CD4-positive, alpha-beta T cell treated with Interleukin-15 for 4 hours (primary cell): ENCODE results near the gene THSD4.
"Not testable (repeated sequence)": the region's sequence is repeated elsewhere in the genome, so short reads cannot be mapped to it uniquely, and the experiment has no call there.

Experiments
- DNase-seq: peaks from one replicate; pipeline ENCODE4 v3.0.0-alpha.2; 2020; ENCODE audit warnings: low spot score

THSD4 gene

DNA sequence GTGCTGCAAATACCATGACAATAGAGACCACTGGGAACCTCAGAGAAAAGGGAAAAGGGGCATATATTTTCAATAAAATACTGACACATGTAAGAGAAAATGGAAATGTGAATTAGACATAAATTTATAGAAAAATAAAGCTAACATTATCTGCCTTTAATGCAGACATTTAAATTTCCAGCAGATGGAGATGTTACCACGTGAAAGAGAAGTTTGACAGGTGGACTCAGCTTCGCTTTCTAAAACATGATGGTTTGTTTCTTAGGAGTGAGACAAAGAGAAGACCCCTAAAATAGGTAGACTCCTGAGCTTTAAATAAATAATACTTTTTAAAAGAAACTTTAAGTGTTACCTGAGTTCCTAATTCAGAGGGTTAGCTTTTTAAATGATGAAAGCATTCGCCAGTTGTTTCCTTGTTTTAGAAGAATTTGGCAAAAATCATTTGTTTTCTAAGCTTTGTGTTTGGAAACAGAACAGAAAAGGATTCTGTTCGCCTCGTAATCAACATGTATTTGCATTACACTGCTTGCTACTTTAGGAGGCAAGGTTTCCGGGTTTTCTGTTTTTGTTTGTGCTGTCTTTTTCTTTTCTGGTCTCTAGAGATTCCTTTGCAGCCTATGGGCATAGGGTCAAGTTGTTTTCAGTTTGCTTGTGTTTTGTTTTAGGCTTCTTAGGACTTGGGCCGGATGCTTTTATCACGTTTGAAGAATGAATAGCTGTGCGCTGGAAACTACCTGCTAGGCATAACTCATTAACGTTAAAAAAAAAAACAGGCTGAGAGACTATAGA lies 271.4 kb downstream of the THSD4 start:
- DNase-seq, result peak; percentile 12

DNA sequence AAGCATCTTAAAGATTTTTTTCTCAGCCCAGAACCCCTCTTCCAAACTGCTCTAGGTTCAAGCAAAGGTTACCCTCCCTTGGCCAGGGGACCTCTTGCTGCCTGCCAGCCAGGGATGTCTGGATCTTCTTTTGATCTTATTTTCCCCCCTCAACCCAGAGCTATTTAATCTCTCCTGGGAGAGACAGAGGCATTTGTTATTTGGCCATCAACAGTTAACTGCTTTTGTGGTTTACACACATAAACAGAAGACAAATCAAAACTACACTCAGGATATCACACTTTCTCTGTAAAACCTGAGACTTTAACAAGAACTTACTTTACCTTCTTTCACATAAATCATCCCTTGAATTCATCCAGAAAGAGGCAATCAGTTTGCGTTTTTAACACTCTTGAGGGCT lies 272.5 kb downstream of the THSD4 start:
- no peak for DNase-seq

DNA sequence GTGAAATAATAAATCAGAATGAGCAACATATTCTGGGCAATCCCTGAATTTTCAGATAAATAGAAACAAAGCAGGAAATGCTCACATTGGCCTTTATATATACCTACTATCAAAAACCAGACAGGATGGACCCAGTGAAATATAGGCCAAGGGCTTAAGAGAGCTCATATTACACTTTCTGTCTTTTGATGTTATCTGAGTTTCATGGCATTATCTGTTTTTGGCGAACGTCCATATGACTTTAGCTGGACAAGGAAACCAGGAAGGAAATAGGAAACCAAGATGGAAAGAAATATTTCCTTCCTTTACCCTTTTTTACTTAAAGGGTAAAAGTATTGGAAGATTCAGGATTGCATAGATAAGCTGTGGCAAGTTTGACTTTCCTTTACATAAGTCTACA lies 274.8 kb downstream of the THSD4 start:
- DNase-seq, result no peak

DNA sequence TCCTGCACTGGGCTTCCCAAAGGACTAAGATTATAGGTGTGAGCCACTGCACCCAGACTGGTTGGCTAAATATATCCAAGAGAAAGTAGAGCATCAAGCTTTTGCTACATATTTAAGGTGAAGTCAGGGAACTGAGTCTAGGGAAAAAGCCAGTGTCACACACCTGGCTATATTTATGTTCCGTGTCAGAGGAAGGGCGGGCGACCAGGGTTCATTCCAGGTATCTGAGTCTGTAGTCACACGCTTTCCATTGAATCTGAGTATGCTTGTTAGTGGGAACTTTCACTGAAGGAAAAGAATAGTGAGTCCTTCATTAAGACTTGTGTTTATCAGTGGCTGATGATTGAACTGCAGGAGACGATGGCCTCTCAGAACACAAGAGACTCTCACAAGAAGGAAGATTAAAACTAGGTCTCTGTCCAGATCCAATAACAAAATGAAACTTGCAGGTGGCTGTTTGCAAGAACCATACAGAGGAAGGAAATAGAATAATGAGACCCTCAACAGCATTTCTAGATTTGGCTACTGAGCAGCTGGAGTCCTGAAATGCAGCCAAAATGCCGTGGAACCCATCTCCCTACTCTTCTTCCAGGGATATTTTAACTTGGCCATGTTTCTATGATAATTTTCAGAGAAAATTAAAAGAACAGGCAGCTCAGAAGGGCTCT lies 276.3 kb downstream of the THSD4 start:
- DNase-seq, result no peak

DNA sequence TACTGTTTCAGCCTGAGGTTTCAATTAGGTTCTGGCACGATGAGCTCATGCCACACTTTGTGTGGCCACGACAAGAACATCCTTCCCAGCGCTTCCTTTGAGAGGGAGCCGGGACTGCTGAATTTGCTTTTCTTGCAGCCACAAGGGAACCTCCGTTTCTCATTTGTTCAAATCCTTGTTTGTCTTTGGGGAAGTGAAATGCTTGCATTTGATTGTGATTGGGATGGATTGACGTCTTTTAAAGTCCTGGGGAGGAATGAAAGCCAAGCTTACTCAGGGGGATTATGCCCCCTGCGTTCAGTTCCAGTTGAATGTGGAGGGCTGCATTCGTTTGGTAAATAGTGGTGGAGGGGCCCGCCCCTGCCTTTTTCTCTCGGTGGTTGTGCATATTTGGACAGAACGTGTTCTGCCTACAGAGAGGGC lies 277.6 kb downstream of the THSD4 start:
- no peak for DNase-seq

DNA sequence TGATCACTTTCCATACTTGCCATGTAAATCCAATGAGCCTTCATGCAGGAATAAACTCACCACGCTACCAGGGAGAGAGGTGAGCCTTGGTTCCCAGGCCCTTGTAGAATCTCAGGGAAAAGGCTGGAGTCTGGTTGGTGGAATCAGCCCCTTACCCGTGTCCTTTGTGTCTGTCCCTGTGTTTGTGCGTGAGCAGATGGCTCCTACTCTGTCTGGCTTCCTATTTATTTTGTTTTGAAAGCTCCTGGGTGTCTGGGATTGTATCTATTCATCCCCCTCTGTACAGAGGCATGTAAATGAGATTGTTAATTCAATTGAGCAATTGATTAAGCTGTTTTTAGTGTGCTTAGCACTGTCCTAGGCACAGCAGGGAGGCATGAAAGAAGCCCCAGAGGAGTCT lies 278.1 kb downstream of the THSD4 start:
- DNase-seq, result no peak

DNA sequence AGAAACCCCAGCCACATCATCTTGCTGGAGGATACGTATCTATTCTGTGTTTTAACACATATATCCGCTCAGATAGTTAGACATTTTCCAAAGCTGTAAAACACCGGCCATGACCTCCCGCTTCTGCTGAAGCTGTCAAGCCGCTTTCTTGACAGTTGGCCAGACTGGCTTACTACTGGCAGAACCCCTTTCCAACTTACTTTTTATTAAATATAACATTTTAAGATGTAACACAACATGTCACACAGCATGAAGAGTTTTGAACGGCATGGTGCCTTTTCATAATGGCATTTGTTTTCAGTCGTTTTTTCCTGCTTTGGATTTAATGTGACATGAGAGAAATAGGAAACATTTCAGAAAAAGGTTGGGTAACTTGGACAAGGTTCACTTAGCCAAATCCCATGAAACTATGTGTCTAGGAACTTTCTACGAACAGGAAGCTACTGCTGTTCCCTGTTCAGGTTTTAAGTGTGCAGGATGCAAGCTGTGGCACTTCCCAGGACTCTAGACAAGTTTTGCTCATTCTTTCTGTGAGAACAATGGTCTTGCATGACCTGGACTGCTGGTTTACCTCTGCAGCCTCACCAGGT lies 281.4 kb downstream of the THSD4 start:
- DNase-seq, result no peak

DNA sequence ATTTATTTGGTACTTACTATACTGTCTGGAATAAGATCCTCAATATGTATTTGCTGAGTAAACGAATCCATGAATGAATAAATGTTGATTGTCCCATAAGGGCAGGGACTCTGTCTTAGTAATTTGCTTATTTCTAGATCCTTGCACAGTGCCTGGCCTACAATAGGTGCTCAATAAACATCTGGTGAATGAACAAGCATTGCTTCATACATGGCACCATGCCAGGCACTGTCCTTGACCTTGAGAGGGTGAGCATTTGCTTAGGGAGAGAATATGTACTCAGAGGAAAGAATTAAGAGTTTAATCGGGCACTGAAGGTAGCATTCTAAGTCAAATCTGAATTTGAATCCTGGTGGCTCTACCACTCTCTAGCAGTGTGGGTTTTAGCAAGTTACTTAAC lies 282.1 kb downstream of the THSD4 start:
- no peak for DNase-seq

DNA sequence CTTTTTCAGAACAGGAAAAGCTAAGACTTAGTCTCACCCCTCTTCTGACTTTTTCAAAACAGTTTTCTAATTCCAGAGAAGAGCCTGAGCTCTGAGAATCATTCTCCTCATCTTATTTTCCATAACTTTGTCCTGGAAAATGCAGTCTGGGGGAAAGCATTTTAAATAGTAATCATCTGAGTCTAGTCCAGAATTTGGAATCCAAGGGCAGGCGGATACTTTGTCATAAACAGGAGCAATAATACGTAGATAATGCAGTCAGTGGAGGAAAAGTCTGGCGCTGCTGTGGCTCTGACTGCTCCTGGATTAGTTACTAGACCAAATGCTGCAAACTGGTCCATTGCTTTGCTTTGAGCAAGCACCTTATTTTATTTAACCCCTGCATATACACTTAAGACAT lies 285.0 kb downstream of the THSD4 start:
- no peak for DNase-seq

DNA sequence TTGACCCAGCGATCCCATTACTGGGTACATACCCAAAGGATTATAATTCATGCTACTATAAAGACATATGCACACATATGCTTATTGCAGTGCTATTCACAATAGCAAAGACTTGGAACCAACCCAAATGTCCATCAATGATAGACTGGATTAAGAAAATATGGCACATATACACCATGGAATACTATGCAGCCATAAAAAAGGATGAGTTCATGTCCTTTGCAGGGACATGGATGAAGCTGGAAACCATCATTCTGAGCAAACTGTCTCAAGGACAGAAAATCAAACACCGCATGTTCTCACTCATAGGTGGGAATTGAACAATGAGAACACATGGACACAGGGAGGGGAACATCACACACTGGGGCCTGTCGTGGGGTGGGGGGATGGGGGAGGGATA lies 286.5 kb downstream of the THSD4 start:
- not testable (repeated sequence) for DNase-seq

DNA sequence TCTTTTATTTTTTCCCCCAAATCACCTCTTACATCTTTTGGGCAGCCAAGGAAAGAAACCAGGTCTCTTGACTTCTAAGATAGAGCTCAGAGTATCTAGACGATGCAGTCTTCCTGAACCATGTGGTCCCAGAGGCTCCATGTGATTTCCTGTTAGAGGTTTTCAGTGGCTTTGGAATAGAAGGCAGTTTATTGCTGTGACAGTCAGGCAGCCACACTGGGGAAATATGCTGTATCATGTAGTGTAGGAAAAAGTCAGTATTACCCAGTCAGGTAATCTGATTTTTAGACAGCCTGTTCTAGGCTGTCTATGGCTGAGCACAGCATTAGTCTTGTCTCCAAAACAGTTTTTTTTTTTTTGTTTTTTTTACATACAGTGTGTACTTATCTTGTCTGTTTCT lies 294.3 kb downstream of the THSD4 start:
- DNase-seq, result no peak

DNA sequence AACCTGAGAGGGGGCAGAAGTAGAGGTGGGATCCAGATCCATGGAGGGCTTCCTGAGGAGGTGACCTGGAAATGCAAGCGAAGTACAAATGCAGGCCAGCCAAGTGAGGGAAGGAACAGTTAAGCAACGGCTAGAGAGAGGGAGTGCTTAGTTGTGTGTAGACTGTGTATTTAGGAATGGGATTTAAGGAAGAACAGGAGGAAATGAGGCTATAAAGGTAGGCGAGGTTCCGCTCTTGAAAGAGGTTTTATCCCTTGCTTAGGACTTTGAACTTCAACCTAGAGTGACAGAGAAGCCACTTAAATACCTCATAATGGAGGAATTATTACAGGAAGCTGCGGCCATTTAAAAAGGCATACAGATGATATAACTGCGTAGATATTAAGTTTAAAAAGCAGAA lies 295.1 kb downstream of the THSD4 start:
- DNase-seq, result no peak

DNA sequence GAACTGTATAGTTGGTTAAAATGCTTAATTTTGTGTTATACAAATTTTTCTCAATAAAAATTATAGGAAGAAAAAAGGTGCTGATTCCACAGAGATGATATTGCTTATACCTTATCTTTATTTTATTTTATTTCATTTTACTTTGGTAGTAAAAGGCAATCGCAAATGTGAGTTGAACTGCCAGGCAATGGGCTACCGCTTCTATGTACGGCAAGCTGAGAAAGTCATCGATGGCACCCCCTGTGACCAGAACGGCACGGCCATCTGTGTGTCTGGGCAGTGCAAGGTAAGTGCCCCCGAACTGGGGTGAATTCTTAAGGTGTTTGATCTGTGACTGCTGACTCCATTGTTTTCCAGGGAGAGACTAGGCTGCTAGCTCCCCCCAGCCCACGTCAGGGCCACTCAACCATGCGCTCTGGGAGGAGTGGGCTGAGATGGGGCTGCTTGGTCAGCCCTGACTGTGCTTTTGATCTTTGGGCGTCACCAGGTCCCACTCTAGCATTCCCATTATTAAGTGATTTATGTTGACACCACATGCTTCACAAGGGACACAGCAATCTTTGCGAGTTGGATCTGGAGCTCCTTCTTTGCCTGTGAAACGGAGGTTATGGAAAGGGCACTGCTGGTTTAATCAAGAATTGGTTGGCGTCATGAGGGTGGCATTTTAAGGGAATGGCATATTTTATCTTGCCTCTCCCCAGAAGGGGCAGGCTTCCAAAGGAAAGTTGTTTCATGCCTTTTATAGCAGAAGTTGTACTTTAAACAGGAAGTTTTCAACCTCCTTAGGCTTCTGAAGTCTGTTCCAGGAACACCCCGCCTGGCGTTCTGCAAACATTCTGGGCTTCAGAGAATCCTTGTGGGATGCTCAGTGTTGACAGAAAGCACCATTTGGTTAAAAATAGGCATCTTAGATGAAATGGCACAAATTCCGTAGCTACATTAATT lies 296.5 kb downstream of the THSD4 start:
- DNase-seq, result no peak

DNA sequence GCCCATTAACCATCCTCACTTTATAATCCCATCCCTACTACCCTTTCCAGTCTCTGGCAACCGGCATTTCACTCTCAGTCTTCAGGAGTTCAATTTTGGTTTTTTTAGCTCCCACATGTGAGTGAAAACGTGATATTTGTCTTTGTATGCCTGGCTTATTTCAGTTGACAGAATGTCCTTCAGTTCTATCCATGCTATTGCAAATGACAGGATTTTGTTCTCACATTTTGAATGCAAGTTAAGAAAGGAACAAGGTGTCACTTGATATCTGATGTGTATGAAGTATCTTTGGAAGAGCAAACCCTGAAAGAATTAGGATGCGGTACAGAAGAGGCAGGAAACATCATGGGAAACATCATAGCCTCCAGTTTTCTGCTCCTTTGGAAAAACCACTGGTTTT lies 298.1 kb downstream of the THSD4 start:
- DNase-seq, result no peak

DNA sequence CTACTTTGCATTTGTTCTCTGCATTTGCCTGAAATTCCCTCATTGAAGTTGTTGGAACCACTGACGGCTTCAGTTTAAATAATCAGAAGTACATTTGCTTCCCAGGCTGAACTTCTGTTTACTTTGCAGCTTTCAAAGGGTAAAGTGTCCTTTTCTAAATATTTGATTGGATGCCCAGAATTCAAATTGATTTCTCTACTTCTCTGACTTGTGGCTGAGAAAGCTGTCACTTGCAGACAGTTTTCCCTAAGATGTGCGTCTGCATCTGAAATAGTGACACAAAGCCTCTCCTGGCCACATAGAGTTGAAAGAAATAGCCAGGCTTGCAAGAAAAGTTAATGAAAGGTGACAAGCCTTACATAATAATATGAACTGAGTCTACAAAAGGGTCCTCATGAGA lies 299.6 kb downstream of the THSD4 start:
- DNase-seq, result no peak

DNA sequence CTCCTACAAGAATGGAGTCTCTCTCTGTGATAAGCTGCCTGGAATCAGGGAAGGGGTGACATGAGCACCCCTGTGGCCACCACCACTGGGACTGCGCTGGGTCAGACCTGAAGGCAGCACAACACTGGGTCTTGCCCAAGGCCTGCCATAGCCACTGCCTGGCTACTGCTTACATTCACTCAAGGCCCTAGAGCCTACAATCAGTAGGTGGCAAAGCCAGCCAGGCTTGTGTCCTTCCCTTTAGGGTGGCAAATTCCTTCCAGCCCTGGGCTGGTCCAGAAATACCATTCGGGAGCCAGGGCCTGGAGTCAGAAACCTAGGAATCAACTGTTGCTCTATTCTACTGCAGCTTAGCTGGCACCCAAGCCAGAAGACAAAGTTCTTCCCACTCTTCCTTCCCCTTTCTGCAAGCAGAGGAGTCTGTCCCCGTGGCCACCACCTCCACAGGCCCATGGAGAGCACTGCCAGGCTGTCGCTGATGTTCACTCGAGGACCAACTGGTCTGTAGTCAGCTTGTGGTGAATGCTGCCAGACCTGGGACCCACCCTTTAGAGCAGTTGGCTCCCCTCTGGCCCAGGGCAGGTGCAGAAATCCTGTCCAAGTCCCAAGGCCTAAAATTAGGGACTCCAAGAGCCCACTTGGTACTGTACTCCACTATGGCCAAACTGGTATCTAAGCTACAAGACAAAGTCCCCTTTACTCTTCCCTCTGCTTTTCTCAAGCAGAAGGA lies 307.4 kb downstream of the THSD4 start:
- DNase-seq, result no peak

DNA sequence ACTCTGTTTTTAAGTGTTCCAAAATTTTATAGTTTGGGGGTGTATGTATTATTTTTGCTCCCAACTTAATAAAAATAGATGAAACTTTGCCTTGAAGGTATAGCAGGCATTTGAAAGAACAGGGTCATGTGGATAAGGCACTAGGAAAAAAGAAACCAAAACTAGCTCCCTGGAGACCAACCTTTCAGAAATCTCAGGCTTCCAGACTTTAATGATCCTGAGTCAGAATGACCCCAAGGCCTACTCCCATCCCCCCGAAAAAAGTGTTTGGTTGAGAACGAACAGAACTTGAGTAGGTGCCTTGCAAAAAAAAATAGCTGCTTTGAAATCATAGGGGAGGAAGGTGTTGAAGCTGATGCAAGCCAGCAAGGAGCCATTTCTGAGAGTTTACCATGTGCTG lies 309.5 kb downstream of the THSD4 start:
- no peak for DNase-seq

DNA sequence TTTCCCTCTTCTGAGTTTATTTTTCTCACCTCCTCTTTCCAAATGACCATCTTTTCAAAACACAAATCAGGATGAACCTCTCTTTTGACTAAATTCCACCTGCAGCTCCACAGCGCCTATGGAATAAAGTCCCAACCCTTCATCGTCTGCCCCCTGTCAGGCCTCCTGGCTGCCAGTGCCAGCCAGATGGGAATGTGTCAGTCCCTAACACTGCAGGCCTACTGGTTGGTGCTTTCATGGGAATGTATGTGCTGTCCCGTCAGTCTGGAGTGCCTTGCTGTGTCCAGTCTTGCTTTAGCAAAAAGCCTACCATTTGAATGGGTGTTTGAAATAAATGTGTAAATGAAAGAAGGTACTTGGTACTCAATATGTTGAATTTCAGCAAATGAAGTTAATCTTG lies 310.1 kb downstream of the THSD4 start:
- no peak for DNase-seq

DNA sequence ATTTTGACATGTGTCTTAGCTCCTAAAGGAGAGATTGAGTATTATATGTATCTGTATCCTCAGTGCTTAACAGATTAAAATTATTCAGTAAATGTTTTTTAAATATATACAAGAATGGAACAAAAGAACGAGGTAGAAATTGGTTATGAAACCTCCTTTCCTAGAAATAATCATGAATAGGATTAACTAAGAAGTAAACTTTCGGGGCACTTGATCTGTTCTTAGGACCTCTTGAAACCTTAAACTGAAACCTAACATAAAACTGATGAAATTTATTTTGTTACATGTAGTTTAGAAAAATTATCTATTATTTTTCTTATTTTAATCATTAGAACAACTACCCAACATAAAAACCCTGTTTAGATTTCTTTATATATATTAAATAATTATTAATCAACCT lies 311.5 kb downstream of the THSD4 start:
- DNase-seq, result no peak

DNA sequence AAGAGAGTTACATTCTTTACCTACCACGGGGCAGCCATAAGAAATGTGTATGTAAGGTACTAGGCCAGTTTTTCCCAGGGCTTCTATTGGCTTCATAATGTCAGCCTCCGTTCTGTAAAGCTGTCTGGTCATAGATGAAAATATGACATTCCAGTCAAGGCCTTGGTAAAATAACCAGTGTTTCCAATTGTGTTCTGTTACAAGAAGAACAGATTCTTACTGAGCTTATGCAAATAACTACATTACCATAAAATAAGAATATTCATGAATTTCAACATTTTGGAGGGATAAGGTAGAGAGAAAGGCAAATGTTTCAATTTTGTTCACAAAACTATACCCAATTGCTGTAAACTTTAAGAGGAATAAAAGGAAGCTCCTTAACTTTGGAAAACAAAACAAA lies 315.5 kb downstream of the THSD4 start:
- DNase-seq, result no peak
